Activated CD8-positive, alpha-beta memory T cell treated with anti-CD3 and anti-CD28 coated beads, Interleukin-2, amount 50 U/mL, for 24 hours (primary cell): Measurements from ENCODE around the gene GNPTAB.

ENCODE experiments used
- DNase-seq: peaks from one replicate; pipeline ENCODE4 v3.0.0-alpha.2; 2020; ENCODE audit errors: extremely low read depth

Gene GNPTAB

DNA sequence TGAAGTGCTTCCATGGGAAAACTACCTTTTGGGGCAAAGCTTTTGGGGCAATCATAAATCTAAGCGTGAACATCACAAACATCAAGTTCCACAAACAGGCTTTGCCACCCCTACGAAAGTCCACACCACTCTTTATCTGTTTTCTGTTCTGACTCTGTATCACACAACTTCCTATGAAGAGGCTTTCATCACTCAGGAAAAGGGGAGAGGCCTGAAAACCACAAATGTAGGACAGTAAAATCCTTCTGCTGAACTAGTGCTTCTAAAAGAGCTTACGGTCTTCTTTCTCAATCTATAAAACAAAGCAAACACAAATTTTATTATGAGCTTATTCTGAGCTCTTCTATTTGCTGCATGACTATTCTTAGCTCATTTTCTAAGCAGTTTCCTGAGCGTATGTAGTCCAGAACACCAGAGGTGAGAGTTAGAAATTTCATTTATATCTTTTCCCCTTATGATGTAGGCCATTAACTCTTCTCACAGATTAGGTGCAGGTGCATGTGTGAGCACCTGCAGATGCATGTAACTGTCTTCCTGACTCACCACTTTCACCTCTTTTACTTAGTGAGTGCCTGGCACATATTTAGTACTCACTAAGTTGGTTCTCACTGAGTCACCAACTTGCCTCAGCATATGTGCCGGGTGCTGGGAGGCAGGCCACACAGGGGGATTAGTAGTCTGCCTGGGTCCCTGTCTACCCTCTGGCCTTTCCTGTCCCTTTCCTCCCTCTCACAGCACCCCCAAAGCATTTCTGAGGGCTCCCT, 58.6 kb downstream of the GNPTAB start:
- DNase-seq: no peak

- no peak for DNase-seq
Observed at GRCh38 chr12:101769865-101770264, 60.9 kb downstream of the GNPTAB start.

DNA sequence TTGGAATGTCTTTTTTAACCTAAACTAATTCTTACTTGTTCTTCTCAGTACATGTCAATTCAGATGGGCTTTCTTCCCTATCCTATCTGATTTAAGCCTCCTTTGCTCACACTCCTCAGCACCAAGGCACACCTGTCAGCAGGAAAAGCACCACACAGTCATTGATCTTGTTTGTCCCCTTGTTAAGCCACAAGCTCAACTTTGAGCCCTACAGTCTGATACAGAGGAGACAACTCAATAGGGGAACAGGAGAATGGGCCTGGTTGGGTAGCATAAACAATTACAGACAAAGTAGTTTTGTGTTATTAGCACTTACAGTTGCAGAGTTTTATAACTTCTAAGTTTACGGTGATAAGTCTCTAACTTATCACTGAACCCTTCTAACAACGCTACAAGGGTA, 62.0 kb downstream of the GNPTAB start:
- no peak for DNase-seq

- DNase-seq: no peak
Observed at GRCh38 chr12:101767537-101767936, 63.2 kb downstream of the GNPTAB start.

GRCh38 chr12:101764051-101764792, 66.5 kb downstream of the GNPTAB start:
- DNase-seq: no peak

DNA sequence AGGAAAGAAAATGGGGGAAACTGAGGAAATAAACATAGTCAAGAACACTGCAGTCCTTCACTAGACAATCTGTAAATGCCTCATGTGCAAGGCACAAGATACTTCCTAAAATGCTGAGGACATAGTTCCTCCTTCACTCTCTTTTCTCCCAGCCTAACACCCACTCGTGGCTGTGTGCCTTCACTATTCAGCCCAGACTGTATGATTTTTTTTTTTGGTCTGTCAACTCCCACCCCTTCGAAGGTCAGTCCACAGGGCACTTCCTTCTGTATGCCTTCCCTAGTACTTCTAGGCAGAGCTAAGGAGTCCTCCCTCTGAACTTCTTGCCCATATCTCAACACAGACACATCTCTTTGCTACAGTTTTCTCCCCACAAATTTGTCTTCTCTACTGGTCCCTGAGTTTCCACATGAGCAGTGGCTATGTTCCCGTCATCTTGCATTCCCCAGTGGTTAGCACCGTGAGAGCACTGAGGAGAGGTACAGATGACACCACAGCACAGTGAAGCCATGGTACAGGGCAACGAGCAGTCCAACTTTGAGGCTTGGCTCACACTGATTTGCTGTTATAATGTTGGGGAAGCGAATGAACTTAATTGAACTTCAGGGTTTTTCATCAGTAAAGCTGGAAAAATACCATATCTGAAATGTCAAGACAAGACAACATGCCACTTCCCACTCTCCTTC, 67.4 kb downstream of the GNPTAB start:
- no peak for DNase-seq

- DNase-seq: no peak
Observed at GRCh38 chr12:101761781-101762180, 69.0 kb downstream of the GNPTAB start.

DNA sequence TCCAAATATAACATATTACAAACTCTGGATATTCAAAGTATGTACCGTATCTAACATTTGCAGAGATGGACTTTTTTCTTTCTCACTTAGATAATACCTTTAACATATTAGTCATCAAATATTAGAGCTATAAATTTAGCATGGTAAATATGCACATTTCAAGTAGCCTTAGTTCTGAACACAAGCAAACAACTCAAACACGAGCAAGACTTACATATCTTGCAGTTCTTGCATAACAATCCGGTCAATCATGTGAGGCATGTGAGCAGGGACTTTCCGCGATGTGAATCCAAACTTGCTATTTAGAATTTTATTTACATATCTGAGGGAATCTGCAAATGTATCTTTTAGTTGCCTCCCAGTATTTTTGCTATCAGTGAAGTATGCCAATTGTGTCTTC, 69.4 kb downstream of the GNPTAB start:
- no peak for DNase-seq

- no peak for DNase-seq
Observed at GRCh38 chr12:101759396-101760047, 71.2 kb downstream of the GNPTAB start.

- DNase-seq: no peak
Observed at GRCh38 chr12:101750152-101750551, 80.6 kb downstream of the GNPTAB start.

DNA sequence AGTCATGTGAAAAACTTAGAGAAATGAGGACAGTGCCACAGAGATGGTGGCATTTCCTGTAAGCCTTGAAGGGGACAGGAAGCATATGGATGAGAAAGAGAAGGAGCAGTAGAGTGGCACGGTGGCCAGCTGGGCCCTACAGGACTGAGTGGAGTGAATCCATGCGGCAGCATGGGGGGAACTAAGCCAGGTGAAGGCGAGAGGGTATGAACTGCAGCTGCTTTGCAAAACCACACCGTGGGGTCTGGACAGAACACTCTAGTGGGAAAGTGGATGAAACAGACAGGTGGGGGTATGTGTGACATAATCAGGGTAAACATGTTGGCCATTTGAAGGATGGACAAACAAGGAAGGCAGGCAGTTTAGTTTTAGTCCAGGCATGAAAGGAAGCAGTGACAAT, 81.1 kb downstream of the GNPTAB start:
- no peak for DNase-seq

DNA sequence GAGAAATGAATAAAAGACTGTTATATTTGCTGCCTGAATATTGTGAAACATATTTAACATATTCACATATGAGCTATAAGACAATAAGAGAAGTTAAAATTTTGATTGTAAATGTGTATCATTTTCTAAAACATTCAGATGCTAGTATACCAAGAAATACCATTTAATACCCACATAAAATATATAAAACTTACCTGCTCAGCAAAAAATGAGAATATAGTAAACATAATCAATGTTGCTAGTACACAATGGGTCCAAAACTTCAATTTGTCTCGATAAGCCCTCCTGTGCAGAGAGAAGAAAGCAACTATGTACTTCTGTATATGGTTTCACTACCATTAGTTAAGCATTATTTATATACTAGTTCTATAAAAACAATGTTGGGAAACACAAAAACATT, 81.9 kb downstream of the GNPTAB start:
- DNase-seq: no peak

GRCh38 chr12:101747697-101748096, 83.1 kb downstream of the GNPTAB start:
- DNase-seq: no peak

DNA sequence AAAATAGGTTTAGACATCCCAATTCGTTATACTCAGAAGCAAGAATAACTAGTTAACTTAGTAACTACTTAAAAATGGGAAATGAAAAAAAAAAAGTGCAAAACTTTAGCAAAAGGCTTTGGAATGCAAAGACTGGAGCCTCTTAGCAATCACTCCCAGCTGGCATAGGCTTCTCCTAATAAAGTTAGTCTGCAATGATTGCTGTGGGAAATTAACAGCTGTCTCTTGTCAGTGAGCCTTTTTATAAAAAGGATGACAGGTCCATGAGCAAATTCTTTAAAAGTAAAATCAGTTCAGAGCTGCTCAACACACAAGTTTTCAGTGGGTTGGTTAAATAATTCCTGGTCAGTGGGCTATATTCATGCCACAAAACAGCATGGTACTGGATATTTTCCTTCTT, 84.1 kb downstream of the GNPTAB start:
- no peak for DNase-seq

DNA sequence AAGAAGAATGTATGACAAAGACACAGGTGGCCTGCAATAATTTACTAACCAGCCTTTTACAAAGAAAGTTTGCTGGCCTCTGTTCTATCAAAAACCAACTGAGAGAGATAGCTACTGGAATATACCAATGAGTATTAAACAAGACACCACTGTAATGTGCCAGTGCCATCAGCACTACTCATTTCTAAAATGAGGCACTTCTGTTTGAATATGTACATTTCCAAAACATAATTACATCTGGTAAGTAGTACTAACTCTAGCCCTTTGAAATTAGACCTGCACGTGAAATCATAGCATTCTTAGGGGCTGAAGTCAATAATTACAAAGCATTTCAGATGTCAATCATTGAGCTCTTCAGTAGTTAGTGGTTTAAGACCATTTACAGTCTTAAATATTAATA, 84.6 kb downstream of the GNPTAB start:
- DNase-seq: no peak

GRCh38 chr12:101745481-101745880, 85.3 kb downstream of the GNPTAB start:
- no peak for DNase-seq

DNA sequence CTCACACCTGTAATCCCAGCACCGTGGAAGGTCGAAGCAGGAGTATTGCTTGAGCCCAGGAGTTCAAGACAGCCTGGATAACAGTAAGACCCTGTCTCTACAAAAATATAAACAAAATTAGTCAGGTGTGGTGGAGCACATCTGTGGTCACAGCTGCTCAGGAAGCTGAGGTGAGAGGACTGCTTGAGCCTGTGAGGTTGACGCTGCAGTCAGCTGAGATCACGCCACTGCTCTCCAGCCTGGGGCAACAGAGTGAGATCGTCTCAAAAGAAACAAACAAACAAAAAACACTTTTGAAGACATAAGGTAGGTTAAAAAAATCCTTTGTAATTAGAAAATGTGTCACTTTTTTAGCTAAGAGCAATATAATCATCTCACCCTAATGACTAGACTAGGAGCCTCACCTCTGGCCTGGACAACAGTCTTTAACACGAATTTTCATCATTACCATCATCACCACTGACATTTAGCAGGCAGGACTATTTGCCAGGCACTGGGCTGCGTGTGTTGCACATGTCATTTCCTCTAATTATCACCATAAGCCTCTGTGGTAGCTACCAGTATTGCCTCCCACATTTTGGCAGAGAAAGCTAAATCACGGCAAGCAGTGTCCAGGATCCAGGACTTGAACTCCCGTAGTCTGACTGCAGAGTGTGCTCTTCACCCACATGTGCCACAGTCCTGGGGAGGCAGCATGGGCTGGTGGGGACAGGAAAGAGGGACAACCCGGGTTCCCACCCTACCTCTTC, 86.9 kb downstream of the GNPTAB start:
- DNase-seq: no peak

- no peak for DNase-seq
Observed at GRCh38 chr12:101743242-101743641, 87.5 kb downstream of the GNPTAB start.

GRCh38 chr12:101740980-101741379, 89.8 kb downstream of the GNPTAB start:
- no peak for DNase-seq

DNA sequence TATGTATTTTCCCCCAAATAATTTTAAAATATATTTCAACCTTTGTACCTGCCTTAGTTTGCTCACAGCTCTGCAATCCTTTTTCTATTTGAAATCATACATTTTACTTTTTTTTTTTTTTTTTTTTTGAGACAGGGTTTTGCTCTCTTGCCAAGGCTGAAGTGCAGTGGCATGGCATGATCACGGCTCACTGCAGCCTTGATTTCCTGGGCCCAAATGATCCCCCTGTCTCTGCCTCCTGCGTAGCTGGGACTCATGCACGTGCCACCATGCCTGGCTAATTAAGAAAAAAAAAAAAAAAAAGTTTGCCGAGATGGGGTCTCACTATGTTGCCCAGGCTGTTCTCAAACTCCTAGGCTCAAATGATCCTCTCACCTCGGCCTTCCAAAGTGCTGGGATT, 90.2 kb downstream of the GNPTAB start:
- DNase-seq: no peak

- DNase-seq: no peak
Observed at GRCh38 chr12:101738920-101739665, 91.7 kb downstream of the GNPTAB start, which contains the start of gene SYCP3. Gene SYCP3 (minus strand): TSS chr12:101739462. CDS start chr12:101737935, 1,527 bp downstream.
